Loucy (cell line): ENCODE measurements around the gene CIDEA.

Source experiments
- EZH2phosphoT487 ChIP-seq: fragments of 200-600 bp; IDR thresholded peaks from 2 replicates; pipeline ENCODE4 v1.6.1; 2018; ENCODE audit warnings: antibody characterized with exemption, mild to moderate bottlenecking, moderate library complexity, borderline replicate concordance
- TF ChIP-seq, protein P1 (sequence below): fragments of 200-600 bp; sonication (generic); conservative IDR thresholded peaks from 2 replicates; pipeline ENCODE4 v1.5.1; 2014; ENCODE audit warnings: mild to moderate bottlenecking, antibody characterized with exemption, low read length

GRCh38 chr18:12305211-12305610 is 51.0 kb downstream of the CIDEA start:
- TF ChIP-seq, protein P1, sequence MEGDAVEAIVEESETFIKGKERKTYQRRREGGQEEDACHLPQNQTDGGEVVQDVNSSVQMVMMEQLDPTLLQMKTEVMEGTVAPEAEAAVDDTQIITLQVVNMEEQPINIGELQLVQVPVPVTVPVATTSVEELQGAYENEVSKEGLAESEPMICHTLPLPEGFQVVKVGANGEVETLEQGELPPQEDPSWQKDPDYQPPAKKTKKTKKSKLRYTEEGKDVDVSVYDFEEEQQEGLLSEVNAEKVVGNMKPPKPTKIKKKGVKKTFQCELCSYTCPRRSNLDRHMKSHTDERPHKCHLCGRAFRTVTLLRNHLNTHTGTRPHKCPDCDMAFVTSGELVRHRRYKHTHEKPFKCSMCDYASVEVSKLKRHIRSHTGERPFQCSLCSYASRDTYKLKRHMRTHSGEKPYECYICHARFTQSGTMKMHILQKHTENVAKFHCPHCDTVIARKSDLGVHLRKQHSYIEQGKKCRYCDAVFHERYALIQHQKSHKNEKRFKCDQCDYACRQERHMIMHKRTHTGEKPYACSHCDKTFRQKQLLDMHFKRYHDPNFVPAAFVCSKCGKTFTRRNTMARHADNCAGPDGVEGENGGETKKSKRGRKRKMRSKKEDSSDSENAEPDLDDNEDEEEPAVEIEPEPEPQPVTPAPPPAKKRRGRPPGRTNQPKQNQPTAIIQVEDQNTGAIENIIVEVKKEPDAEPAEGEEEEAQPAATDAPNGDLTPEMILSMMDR = no peak
- TF ChIP-seq EZH2phosphoT487 = no peak
